ENCODE measurements around the gene HRH2. TPM values are rescaled to one million over a fixed set of nuclear protein-coding genes. Genes with fewer than 3 reads are reported as not detected.

Gene HRH2
- total RNA-seq, 4 donors from 2014 or later = 0.13 to 3.5 (median 1.3) TPM

GRCh38 chr5:175683921-175684320 lies 26.1 kb downstream of the HRH2 start:
- H3K4me3 ChIP-seq (ENCODE audit: low read depth, poor library complexity, severe bottlenecking) = no peak overlapping the region
- no peak for DNase-seq (ENCODE audit: low spot score in 2 of 2)
- intact Hi-C loops (cut with DNase I; ENCODE audit: low total_unique reads) = no loop called here
- 93 to 95% methylated on average over 13 of the region's 13 CpGs for WGBS, 2 donors
- no peak for TF ChIP-seq POLR2A (IDR thresholded peaks at IDR 0.05)
- no peak for TF ChIP-seq CTCF (IDR thresholded peaks at IDR 0.05)

GRCh38 chr5:175684931-175685330 lies 27.1 kb downstream of the HRH2 start:
- WGBS, 2 donors = 87 to 91% methylated on average over 5 of the region's 5 CpGs
- intact Hi-C loops (cut with DNase I; ENCODE audit: low total_unique reads) = no loop called here
- DNase-seq (ENCODE audit: low spot score in 2 of 2) = no peak
- no peak for TF ChIP-seq POLR2A (IDR thresholded peaks at IDR 0.05)
- no peak for TF ChIP-seq CTCF (IDR thresholded peaks at IDR 0.05)
- H3K4me3 ChIP-seq (ENCODE audit: low read depth, poor library complexity, severe bottlenecking) = no peak overlapping the region

- TF ChIP-seq POLR2A (IDR thresholded peaks at IDR 0.05) (no peak), CTCF (IDR thresholded peaks at IDR 0.05) (no peak)
- WGBS, 2 donors = 89 to 91% methylated on average over 12 of the region's 12 CpGs
- no peak for DNase-seq (ENCODE audit: low spot score in 2 of 2)
- intact Hi-C loops (cut with DNase I; ENCODE audit: low total_unique reads) = no loop called here
- H3K4me3 ChIP-seq (ENCODE audit: low read depth, poor library complexity, severe bottlenecking) = no peak overlapping the region
Observed at GRCh38 chr5:175685701-175686350, 28.0 kb downstream of the HRH2 start.

- WGBS, 2 donors = 77 to 84% methylated on average over 6 of the region's 6 CpGs
- no peak for DNase-seq (ENCODE audit: low spot score in 2 of 2)
- intact Hi-C loops (cut with DNase I; ENCODE audit: low total_unique reads) = no loop called here
- no peak overlapping the region for H3K4me3 ChIP-seq (ENCODE audit: low read depth, poor library complexity, severe bottlenecking)
- no peak for TF ChIP-seq POLR2A (IDR thresholded peaks at IDR 0.05)
- no peak for TF ChIP-seq CTCF (IDR thresholded peaks at IDR 0.05)
Observed at GRCh38 chr5:175686396-175686795, 28.5 kb downstream of the HRH2 start.

GRCh38 chr5:175686826-175687225 lies 29.0 kb downstream of the HRH2 start:
- WGBS, 2 donors = 89 to 90% methylated on average over 9 of the region's 9 CpGs
- TF ChIP-seq POLR2A (IDR thresholded peaks at IDR 0.05) = no peak
- TF ChIP-seq CTCF (IDR thresholded peaks at IDR 0.05) = no peak
- DNase-seq (ENCODE audit: low spot score in 2 of 2) = no peak
- H3K4me3 ChIP-seq (ENCODE audit: low read depth, poor library complexity, severe bottlenecking) = no peak overlapping the region
- intact Hi-C loops (cut with DNase I; ENCODE audit: low total_unique reads) = no loop called here

GRCh38 chr5:175687231-175687701 lies 29.4 kb downstream of the HRH2 start:
- intact Hi-C loops (cut with DNase I; ENCODE audit: low total_unique reads) = no loop called here
- H3K4me3 ChIP-seq (ENCODE audit: low read depth, poor library complexity, severe bottlenecking) = no peak overlapping the region
- TF ChIP-seq CTCF (IDR thresholded peaks at IDR 0.05) = no peak
- TF ChIP-seq POLR2A (IDR thresholded peaks at IDR 0.05) = no peak
- 80 to 82% methylated on average over 14 of the region's 14 CpGs for WGBS, 2 donors
- DNase-seq (ENCODE audit: low spot score in 2 of 2) = no peak

Data from lower leg skin (tissue), 4 donors.